ENCODE results near the gene ARSB.

Gene ARSB

GRCh38 chr5:78907255-78907891 lies 77.7 kb downstream of the ARSB start:
- TF ChIP-seq, protein P1, sequence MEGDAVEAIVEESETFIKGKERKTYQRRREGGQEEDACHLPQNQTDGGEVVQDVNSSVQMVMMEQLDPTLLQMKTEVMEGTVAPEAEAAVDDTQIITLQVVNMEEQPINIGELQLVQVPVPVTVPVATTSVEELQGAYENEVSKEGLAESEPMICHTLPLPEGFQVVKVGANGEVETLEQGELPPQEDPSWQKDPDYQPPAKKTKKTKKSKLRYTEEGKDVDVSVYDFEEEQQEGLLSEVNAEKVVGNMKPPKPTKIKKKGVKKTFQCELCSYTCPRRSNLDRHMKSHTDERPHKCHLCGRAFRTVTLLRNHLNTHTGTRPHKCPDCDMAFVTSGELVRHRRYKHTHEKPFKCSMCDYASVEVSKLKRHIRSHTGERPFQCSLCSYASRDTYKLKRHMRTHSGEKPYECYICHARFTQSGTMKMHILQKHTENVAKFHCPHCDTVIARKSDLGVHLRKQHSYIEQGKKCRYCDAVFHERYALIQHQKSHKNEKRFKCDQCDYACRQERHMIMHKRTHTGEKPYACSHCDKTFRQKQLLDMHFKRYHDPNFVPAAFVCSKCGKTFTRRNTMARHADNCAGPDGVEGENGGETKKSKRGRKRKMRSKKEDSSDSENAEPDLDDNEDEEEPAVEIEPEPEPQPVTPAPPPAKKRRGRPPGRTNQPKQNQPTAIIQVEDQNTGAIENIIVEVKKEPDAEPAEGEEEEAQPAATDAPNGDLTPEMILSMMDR (IDR thresholded peaks at IDR 0.05; ENCODE audit: insufficient read depth, low read length, poor library complexity, severe bottlenecking), result no peak
- DNase-seq (ENCODE audit: extremely low read depth, insufficient read length), result no peak
- H3K27me3 ChIP-seq (replicated peaks; ENCODE audit: control insufficient read depth, insufficient read depth, low read length), result no peaks in the 10 kb centered on the region
- H3K4me3 ChIP-seq (replicated peaks; ENCODE audit: low read depth, low read length), result no peak overlapping the region
- no peaks in the 10 kb centered on the region for H3K36me3 ChIP-seq (ENCODE audit: control insufficient read depth, insufficient read depth, low read length)

GRCh38 chr5:78905084-78905938 lies 79.8 kb downstream of the ARSB start:
- Histone ChIP-seq H3K27me3 (replicated peaks; ENCODE audit: control insufficient read depth, insufficient read depth, low read length) (no peaks in the 10 kb centered on the region), H3K36me3 (ENCODE audit: control insufficient read depth, insufficient read depth, low read length) (no peaks in the 10 kb centered on the region), H3K4me3 (replicated peaks; ENCODE audit: low read depth, low read length) (no peak overlapping the region)
- DNase-seq (ENCODE audit: extremely low read depth, insufficient read length), result peak; percentile 51
- TF ChIP-seq, protein P1 (IDR thresholded peaks at IDR 0.05; ENCODE audit: insufficient read depth, low read length, poor library complexity, severe bottlenecking), result no peak

GRCh38 chr5:78903861-78904260 lies 81.2 kb downstream of the ARSB start:
- Histone ChIP-seq H3K27me3 (replicated peaks; ENCODE audit: control insufficient read depth, insufficient read depth, low read length) (no peaks in the 10 kb centered on the region), H3K36me3 (ENCODE audit: control insufficient read depth, insufficient read depth, low read length) (no peaks in the 10 kb centered on the region), H3K4me3 (replicated peaks; ENCODE audit: low read depth, low read length) (no peak overlapping the region)
- TF ChIP-seq, protein P1 (IDR thresholded peaks at IDR 0.05; ENCODE audit: insufficient read depth, low read length, poor library complexity, severe bottlenecking), result no peak
- DNase-seq (ENCODE audit: extremely low read depth, insufficient read length), result no peak

DNA sequence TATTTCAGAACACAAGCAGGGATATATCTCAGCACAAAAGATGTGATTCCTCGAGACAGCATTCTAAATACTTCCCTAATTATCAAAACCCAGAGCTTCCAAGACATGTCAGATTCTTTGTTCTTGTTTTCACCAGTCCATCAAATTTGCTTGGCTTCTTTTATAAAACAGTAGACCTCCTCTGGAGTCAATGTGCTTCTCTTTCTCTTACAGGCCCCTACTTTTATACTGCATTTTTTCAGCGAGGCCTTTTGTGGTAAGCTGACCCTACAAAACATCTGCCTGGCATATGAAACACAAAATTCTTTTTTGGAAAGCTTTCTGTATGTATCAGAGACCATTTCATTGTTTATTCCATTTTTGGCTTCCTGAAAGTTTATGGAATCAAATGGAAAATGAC lies 81.8 kb downstream of the ARSB start:
- TF ChIP-seq, protein P1 (IDR thresholded peaks at IDR 0.05; ENCODE audit: insufficient read depth, low read length, poor library complexity, severe bottlenecking), result no peak
- H3K36me3 ChIP-seq (ENCODE audit: control insufficient read depth, insufficient read depth, low read length), result no peaks in the 10 kb centered on the region
- H3K4me3 ChIP-seq (replicated peaks; ENCODE audit: low read depth, low read length), result no peak overlapping the region
- no peak for DNase-seq (ENCODE audit: extremely low read depth, insufficient read length)
- no peaks in the 10 kb centered on the region for H3K27me3 ChIP-seq (replicated peaks; ENCODE audit: control insufficient read depth, insufficient read depth, low read length)

- Histone ChIP-seq H3K4me3 (replicated peaks; ENCODE audit: low read depth, low read length) (no peak overlapping the region), H3K36me3 (ENCODE audit: control insufficient read depth, insufficient read depth, low read length) (no peaks in the 10 kb centered on the region; the same call in 1 of the 2 replicates), H3K27me3 (replicated peaks; ENCODE audit: control insufficient read depth, insufficient read depth, low read length) (no peaks in the 10 kb centered on the region)
- no peak for DNase-seq (ENCODE audit: extremely low read depth, insufficient read length)
- TF ChIP-seq, protein P1 (IDR thresholded peaks at IDR 0.05; ENCODE audit: insufficient read depth, low read length, poor library complexity, severe bottlenecking), result peak; percentile 76
Observed at GRCh38 chr5:78899922-78900362, 85.2 kb downstream of the ARSB start.

All from GM06990 (cell line).